ENCODE results near the gene BDKRB2. TPM values are rescaled to one million over a fixed set of nuclear protein-coding genes. Genes with fewer than 3 reads are reported as not detected.

Gene BDKRB2
- total and polyA plus RNA-seq, 2 of the 8 experiments (the other 6 are each of a cell fraction or from before 2014, with no cell fraction given): 0.13 to 0.21 TPM

GRCh38 chr14:96160913-96161310 lies 43.7 kb upstream of the BDKRB2 start:
- Histone ChIP-seq H3K18ac (ENCODE audit: extremely low read depth, low read length) (no peak overlapping the region), H2AK5ac (ENCODE audit: low read depth, low read length) (no peak overlapping the region), H2BK20ac (ENCODE audit: low read length) (no peak overlapping the region), H2AFZ (ENCODE audit: low read length) (no peak overlapping the region), H2BK120ac (replicated peaks; ENCODE audit: low read depth, low read length) (no peak overlapping the region), H3K79me2 (ENCODE audit: control insufficient read depth in 1 of 2, insufficient read depth in 2 of 2, low read length in 2 of 2) (no peaks in the 10 kb centered on the region), H4K91ac (replicated peaks; ENCODE audit: insufficient read length, low read length) (no peak overlapping the region), H4K5ac (ENCODE audit: insufficient read length, low read depth, low read length) (no peak overlapping the region), H3K14ac (ENCODE audit: insufficient read length) (no peak overlapping the region), H3K4me2 (ENCODE audit: insufficient read depth in 1 of 2, low read depth in 2 of 2, low read length in 2 of 2) (no peak overlapping the region), H3K79me1 (ENCODE audit: low read depth, low read length) (no peaks in the 10 kb centered on the region), H3K4ac (replicated peaks; ENCODE audit: insufficient read length, low read depth, low read length) (no peak overlapping the region), H3K27ac (ENCODE audit: low read depth, low read length) (no peak overlapping the region), H3K27me3 (replicated peaks in 1 of 4; ENCODE audit: control insufficient read depth in 3 of 4, extremely low read depth in 1 of 4, insufficient read depth in 3 of 4, low read length in 3 of 4) (no peaks in the 10 kb centered on the region; a peak in 1 of 7 replicates), H3K4me1 (replicated peaks in 1 of 4; ENCODE audit: control insufficient read depth in 3 of 4, insufficient read depth in 4 of 4, low read length in 3 of 4) (no peaks in the 10 kb centered on the region), H3K56ac (replicated peaks; ENCODE audit: insufficient read length, low read depth, low read length) (no peak overlapping the region), H2BK5ac (ENCODE audit: low read depth, low read length) (no peak overlapping the region), H2BK12ac (ENCODE audit: low read depth, low read length) (no peak overlapping the region), H4K8ac (ENCODE audit: extremely low read depth, insufficient read depth, low read length) (no peak overlapping the region), H3K9me3 (ENCODE audit: insufficient read depth in 2 of 2, low read depth in 1 of 2, low read length in 1 of 2) (no peaks in the 10 kb centered on the region), H2BK15ac (ENCODE audit: low read length) (no peak overlapping the region), H3K9ac (replicated peaks in 1 of 4; ENCODE audit: extremely low read depth in 1 of 4, low read depth in 3 of 4, low read length in 3 of 4) (no peak overlapping the region), H4K20me1 (replicated peaks in 1 of 2; ENCODE audit: control insufficient read depth in 1 of 2, insufficient read depth in 2 of 2, low read length in 2 of 2) (no peaks in the 10 kb centered on the region), H3K23ac (ENCODE audit: insufficient read length) (no peak overlapping the region), H3K36me3 (ENCODE audit: control insufficient read depth in 2 of 4, insufficient read depth in 4 of 4, low read length in 3 of 4) (no peaks in the 10 kb centered on the region), H3K4me3 (ENCODE audit: extremely low read depth in 1 of 4, insufficient read depth in 2 of 4, low read depth in 3 of 4, low read length in 4 of 4) (no peak overlapping the region), H3K23me2 (ENCODE audit: low read depth, low read length) (no peaks in the 10 kb centered on the region)
- FAIRE-seq: no peak
- ChIA-PET POLR2A (ENCODE audit: partially characterized antibody) (no interaction called here), CTCF (ENCODE audit: partially characterized antibody) (interaction anchor here (0.7 to 0.9 kb wide), 2 partner anchors 79 to 265 kb away, joined by 3 read pairs; no protein-coding TSS in a partner anchor)
- DNase-seq (ENCODE audit: low read depth in 1 of 2, low spot score in 2 of 2): no peak
- 84% methylated on average over 4 of the region's 4 CpGs; no CpG with 5 or more reads in 1 of the 2 experiments for WGBS, 2 experiments (ENCODE audit: extremely low coverage in 1 of 2, insufficient coverage in 1 of 2, insufficient read length in 1 of 2, insufficient replicate concordance in 2 of 2, low coverage in 1 of 2, low lambda C conversion rate in 2 of 2, missing lambda C conversion rate in 1 of 2)
- no peak for TF ChIP-seq CEBPB (IDR thresholded peaks at IDR 0.05; ENCODE audit: low read depth, low read length)
- TF ChIP-seq POLR2A (IDR thresholded peaks at IDR 0.05; ENCODE audit: control extremely low read depth in 1 of 2, low read depth in 2 of 2, low read length in 2 of 2): no peak
- no peak for TF ChIP-seq HDAC2 (IDR thresholded peaks at IDR 0.05; ENCODE audit: borderline replicate concordance in 1 of 2, low read depth in 2 of 2, low read length in 2 of 2)
- no peak for TF ChIP-seq E2F6 (IDR thresholded peaks at IDR 0.05)
- no peak for TF ChIP-seq TAF7 (optimal IDR thresholded peaks at IDR 0.05; ENCODE audit: borderline replicate concordance, low read depth, low read length)
- TF ChIP-seq ZNF274 (IDR thresholded peaks at IDR 0.05; ENCODE audit: borderline replicate concordance, extremely low read depth, low read length): no peak
- no peak for TF ChIP-seq USF2 (IDR thresholded peaks at IDR 0.05; ENCODE audit: low read length)
- no peak for TF ChIP-seq KDM1A (IDR thresholded peaks at IDR 0.05; ENCODE audit: borderline replicate concordance, low read length)
- no peak for TF ChIP-seq SIN3A (conservative IDR thresholded peaks at IDR 0.05 in 1 of 2, IDR thresholded peaks at IDR 0.05 in 1 of 2; ENCODE audit: low read depth in 1 of 2, low read length in 2 of 2)
- TF ChIP-seq EP300 (IDR thresholded peaks at IDR 0.05; ENCODE audit: borderline replicate concordance in 1 of 2, low read depth in 2 of 2, low read length in 2 of 2): no peak
- TF ChIP-seq HDAC6 (IDR thresholded peaks at IDR 0.05; ENCODE audit: low read depth, low read length): no peak

Data from H1 (cell line).